GM12892 (cell line): Measurements from ENCODE around the gene CNTN5.
A peak's percentile ranks its signal among the peaks of the same experiment; 100 is the strongest.

Experiments used
- DNase-seq: peaks from one replicate; pipeline ENCODE4 v3.0.0; 2011; ENCODE audit not compliant: insufficient read length
- FAIRE-seq: peaks from 2 replicates; lab custom pipeline; 2011; peaks lifted over from hg19 to GRCh38; lab: Jason Lieb, UNC
- POLR2A ChIP-seq: IDR thresholded peaks from 2 replicates; pipeline ENCODE4 v1.6.1; 2011; ENCODE audit warnings: low read depth, low read length, control low read depth
- POLR2AphosphoS5 ChIP-seq: IDR thresholded peaks from 2 replicates; pipeline ENCODE4 v1.6.1; 2011; ENCODE audit warnings: low read depth, low read length, control low read depth
- TAF1 ChIP-seq: IDR thresholded peaks from 2 replicates; pipeline ENCODE4 v1.6.1; 2011; ENCODE audit warnings: low read depth, mild to moderate bottlenecking, control low read depth, low read length, borderline replicate concordance

The CNTN5 gene

GRCh38 chr11:99240192-99241030 is 219.7 kb downstream of the CNTN5 start:
- DNase-seq (no peak), FAIRE-seq (no peak)
- TF ChIP-seq POLR2A (no peak), TAF1 (no peak), POLR2AphosphoS5 (no peak)

DNA sequence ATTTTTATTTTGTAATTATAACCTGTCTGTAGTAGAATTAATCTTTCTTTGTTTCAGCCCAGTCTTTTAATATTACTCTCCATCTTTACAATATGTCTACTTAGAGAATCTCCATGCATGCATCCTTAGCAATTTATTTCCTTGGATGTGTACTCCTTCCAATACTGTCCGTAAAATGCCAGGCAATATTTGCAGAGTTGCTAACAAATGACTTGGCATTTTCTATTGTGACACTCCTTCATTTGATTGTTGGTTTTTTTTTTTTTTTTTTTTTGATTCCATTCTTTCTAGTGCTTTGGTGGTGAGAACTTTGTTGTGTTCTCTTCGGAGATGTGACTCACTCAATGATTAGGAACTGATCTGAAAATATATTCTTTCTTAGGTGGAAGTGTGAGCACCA is 220.3 kb downstream of the CNTN5 start:
- no peak for TF ChIP-seq POLR2AphosphoS5
- no peak for TF ChIP-seq POLR2A
- TF ChIP-seq TAF1 = no peak
- no peak for FAIRE-seq
- DNase-seq = no peak

DNA sequence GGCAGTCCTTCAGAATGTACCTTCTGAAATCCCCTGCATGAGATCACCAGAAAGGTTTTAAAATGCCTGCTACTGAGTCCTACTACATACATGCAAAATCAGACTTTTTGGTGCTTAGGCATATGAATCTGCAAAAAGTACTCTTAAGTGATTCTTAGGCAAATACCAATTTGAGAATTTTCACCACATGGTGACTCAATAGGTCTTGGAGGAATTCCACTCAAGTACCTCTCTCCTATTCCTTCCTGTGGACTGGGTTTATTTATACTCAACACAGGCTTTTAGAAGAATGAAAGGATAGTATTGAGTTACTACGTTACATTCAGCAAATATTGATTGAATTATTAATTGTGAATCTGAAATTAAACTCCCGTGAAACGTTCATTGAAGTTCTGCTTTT is 223.9 kb downstream of the CNTN5 start:
- TF ChIP-seq POLR2A = no peak
- no peak for TF ChIP-seq TAF1
- no peak for TF ChIP-seq POLR2AphosphoS5

DNA sequence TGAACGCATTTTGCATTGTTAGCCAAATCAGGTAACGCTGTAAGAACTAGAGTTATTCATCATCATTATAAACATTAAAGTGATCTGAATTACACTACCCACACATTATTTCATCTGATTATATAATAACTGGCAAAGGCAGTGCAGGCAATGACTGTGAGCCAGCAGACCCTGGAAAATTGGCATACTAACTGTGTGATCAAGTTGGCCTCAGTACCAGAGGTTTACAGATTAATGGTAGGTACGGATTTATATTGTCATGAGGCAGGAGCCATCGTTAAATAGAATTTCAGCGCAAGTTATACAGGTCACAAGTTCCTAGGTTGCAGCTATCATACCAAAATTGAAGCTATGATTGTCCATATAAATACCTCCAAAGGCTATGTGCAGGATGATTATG is 225.4 kb downstream of the CNTN5 start:
- no peak for DNase-seq
- peak; percentile 27 for FAIRE-seq
- TF ChIP-seq POLR2A (no peak), TAF1 (no peak), POLR2AphosphoS5 (no peak)

More for the DNA sequence above, 223.9 kb downstream of the CNTN5 start:
- DNase-seq (no peak), FAIRE-seq (no peak)

DNA sequence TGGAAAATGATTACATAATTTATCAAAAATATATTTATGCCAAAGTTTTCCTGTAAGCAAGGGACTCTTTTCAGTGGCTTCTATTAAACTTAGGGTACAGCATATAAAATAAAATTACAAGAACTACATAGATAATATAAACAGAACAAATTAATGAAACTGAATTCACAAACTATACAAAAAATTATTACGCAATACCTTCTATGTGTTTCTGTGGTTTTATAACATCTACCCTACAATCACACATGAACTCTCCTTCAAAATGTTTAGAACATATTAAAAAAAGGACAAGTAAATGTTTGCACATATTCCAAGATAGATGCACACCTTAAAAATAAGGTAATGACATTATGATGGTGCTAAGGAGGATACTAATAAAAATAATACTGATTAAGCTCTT is 235.9 kb downstream of the CNTN5 start:
- DNase-seq (no peak), FAIRE-seq (no peak)
- no peak for TF ChIP-seq TAF1
- no peak for TF ChIP-seq POLR2AphosphoS5
- TF ChIP-seq POLR2A = no peak

GRCh38 chr11:99257131-99257530 is 236.4 kb downstream of the CNTN5 start:
- FAIRE-seq (no peak), DNase-seq (no peak)

GRCh38 chr11:99260696-99261095 is 239.9 kb downstream of the CNTN5 start:
- DNase-seq = no peak
- no peak for FAIRE-seq
- no peak for TF ChIP-seq TAF1
- no peak for TF ChIP-seq POLR2AphosphoS5
- no peak for TF ChIP-seq POLR2A

More at GRCh38 chr11:99257131-99257530, 236.4 kb downstream of the CNTN5 start:
- no peak for TF ChIP-seq TAF1
- no peak for TF ChIP-seq POLR2A
- no peak for TF ChIP-seq POLR2AphosphoS5

DNA sequence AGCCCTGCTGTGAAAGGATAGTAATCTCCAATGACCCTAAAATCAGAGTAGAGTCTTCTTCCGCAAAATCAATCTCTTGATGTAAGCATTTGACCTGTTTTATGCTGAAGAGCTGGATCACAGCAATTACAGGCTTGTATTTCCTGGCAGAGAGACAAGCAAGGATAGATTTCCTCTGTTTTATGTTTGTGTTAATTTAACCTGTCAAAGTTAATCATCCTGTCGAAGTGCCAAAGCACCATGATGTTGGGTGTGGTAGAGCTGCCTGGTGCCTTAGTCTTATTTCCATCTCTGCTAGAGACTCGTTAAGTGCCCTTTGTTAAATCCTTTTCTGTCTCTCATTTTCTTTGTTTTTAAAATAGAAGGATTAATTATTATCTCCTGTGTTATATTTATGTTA is 248.1 kb downstream of the CNTN5 start:
- TF ChIP-seq TAF1 = no peak
- no peak for TF ChIP-seq POLR2AphosphoS5
- no peak for TF ChIP-seq POLR2A
- DNase-seq (no peak), FAIRE-seq (no peak)

- no peak for DNase-seq
- FAIRE-seq = no peak
- no peak for TF ChIP-seq POLR2AphosphoS5
- no peak for TF ChIP-seq TAF1
Measured at GRCh38 chr11:99271527-99271926, 250.8 kb downstream of the CNTN5 start.

GRCh38 chr11:99275521-99275920 is 254.8 kb downstream of the CNTN5 start:
- no peak for TF ChIP-seq POLR2A
- no peak for TF ChIP-seq POLR2AphosphoS5
- TF ChIP-seq TAF1 = no peak
- no peak for DNase-seq
- no peak for FAIRE-seq

DNA sequence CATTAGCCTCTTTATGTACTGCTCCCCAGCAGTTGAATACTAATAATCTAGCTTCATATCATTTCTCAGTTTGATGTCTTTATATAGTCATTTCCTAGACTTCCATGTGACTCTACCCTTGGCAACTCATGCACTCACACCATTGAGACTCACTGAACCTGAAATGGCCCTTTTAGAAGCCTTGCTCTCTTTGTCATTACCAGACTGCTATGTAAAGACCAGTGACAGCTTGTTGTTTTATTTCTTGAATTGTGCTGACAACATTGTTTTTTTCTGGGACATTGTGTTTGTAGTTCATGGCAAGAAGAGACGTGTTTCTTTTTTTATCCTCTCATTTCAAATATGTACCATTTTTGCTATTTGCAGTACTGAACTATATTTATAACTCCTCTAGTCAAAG is 256.5 kb downstream of the CNTN5 start:
- no peak for FAIRE-seq
- TF ChIP-seq POLR2AphosphoS5 = no peak
- no peak for TF ChIP-seq TAF1
- TF ChIP-seq POLR2A = no peak
- no peak for DNase-seq

GRCh38 chr11:99279266-99279665 is 258.5 kb downstream of the CNTN5 start:
- FAIRE-seq = no peak
- no peak for DNase-seq
- no peak for TF ChIP-seq POLR2AphosphoS5
- no peak for TF ChIP-seq POLR2A
- TF ChIP-seq TAF1 = no peak
